HG02870 (cell line): ENCODE measurements around the gene TAL2.
"Not testable (repeated sequence)": the region's sequence is repeated elsewhere in the genome, so short reads cannot be mapped to it uniquely, and the experiment has no call there.

Experiments
- ATAC-seq: cut with Tn5 transposase; IDR thresholded peaks from one replicate; pipeline ENCODE4 v1.9.1; 2021; ENCODE audit warnings: mild to moderate bottlenecking, moderate library complexity; ENCODE audit not compliant: unreplicated experiment

The TAL2 gene

GRCh38 chr9:105703638-105704037, 41.4 kb downstream of the TAL2 start:
- ATAC-seq, result not testable (repeated sequence)

- no peak for ATAC-seq
These were observed 43.9 kb downstream of the TAL2 start for GRCh38 chr9:105706156-105706555.

GRCh38 chr9:105708405-105708804, 46.1 kb downstream of the TAL2 start:
- ATAC-seq, result no peak

GRCh38 chr9:105710638-105711037, 48.4 kb downstream of the TAL2 start:
- no peak for ATAC-seq

- no peak for ATAC-seq
These were observed 49.6 kb downstream of the TAL2 start for GRCh38 chr9:105711867-105712266.

- ATAC-seq, result no peak
These were observed 50.0 kb downstream of the TAL2 start for GRCh38 chr9:105712297-105712696.
